Liver (tissue), 9 donors: Measurements from ENCODE around the gene NAP1L4. TPM values are rescaled to one million over a fixed set of nuclear protein-coding genes. Genes with fewer than 3 reads are reported as not detected.

Experiments used
- DNase-seq: peaks from one replicate; pipeline ENCODE4 v3.0.0-alpha.2; 2017; ENCODE audit warnings: low spot score
- H3K27ac ChIP-seq, 2 donors: one replicate each; pipeline ENCODE4 v1.7.0; 2013; ENCODE audit warnings: inconsistent platforms in 2 of 2, low read length in 2 of 2, control low read depth in 1 of 2, low read depth in 1 of 2, mild to moderate bottlenecking in 1 of 2
- H3K27me3 ChIP-seq, 4 donors: one replicate each; pipeline versions ENCODE4 v1.6.1 to v1.7.0; 2013; ENCODE audit warnings: low read length in 3 of 4, inconsistent platforms in 1 of 4, mild to moderate bottlenecking in 1 of 4, moderate library complexity in 1 of 4; ENCODE audit not compliant: control insufficient read depth in 4 of 4, insufficient read depth in 4 of 4
- H3K36me3 ChIP-seq, 4 donors: one replicate each; pipeline versions ENCODE4 v1.6.1 to v1.7.0; 2013; ENCODE audit warnings: low read length in 3 of 4, mild to moderate bottlenecking in 3 of 4, low read depth in 1 of 4, moderate library complexity in 1 of 4; ENCODE audit not compliant: control insufficient read depth in 4 of 4, insufficient read depth in 3 of 4
- H3K4me1 ChIP-seq, 4 donors: one replicate each; pipeline versions ENCODE4 v1.6.1 to v1.7.0; 2013; ENCODE audit warnings: low read length in 3 of 4, mild to moderate bottlenecking in 3 of 4, moderate library complexity in 1 of 4; ENCODE audit not compliant: control insufficient read depth in 4 of 4, insufficient read depth in 4 of 4
- H3K4me3 ChIP-seq, 3 donors: one replicate each; pipeline versions ENCODE4 v1.6.1 to v1.7.0; 2013; ENCODE audit warnings: low read length in 3 of 3, control low read depth in 1 of 3, low read depth in 1 of 3, mild to moderate bottlenecking in 1 of 3
- H3K9ac ChIP-seq, 2 donors: one replicate each; pipeline ENCODE4 v1.7.0; 2013; ENCODE audit warnings: low read length in 2 of 2, mild to moderate bottlenecking in 2 of 2, moderate library complexity in 2 of 2, control low read depth in 1 of 2, low read depth in 1 of 2
- H3K9me3 ChIP-seq, 4 donors: one replicate each; pipeline versions ENCODE4 v1.6.1 to v1.7.0; 2013; ENCODE audit warnings: low read length in 3 of 4; ENCODE audit not compliant: control insufficient read depth in 4 of 4
- EGR1 ChIP-seq, 2 donors: IDR thresholded peaks; 2 replicates each; pipeline ENCODE4 v1.6.1; 2016 to 2018; ENCODE audit warnings: antibody characterized with exemption in 2 of 2, low read depth in 2 of 2
- FOXA1 ChIP-seq: IDR thresholded peaks from 2 replicates; pipeline ENCODE4 v1.6.1; 2016; ENCODE audit warnings: antibody characterized with exemption
- GABPA ChIP-seq, 2 donors: IDR thresholded peaks in 1 of 2; conservative IDR thresholded peaks in 1 of 2; 2 replicates each; pipeline ENCODE4 v1.6.1; 2016; ENCODE audit warnings: antibody characterized with exemption in 2 of 2, mild to moderate bottlenecking in 1 of 2, moderate library complexity in 1 of 2
- HNF4A ChIP-seq, 2 donors: conservative IDR thresholded peaks; 2 replicates each; pipeline ENCODE4 v1.6.1; 2016; ENCODE audit warnings: antibody characterized with exemption in 2 of 2, mild to moderate bottlenecking in 2 of 2
- JUND ChIP-seq, 2 donors: IDR thresholded peaks; 2 replicates each; pipeline ENCODE4 v1.6.1; 2016; ENCODE audit warnings: antibody characterized with exemption in 2 of 2
- NR2F2 ChIP-seq: IDR thresholded peaks from 2 replicates; pipeline ENCODE4 v1.6.1; 2016; ENCODE audit warnings: antibody characterized with exemption
- RAD21 ChIP-seq, 2 donors: IDR thresholded peaks; 2 replicates each; pipeline ENCODE4 v1.6.1; 2016; ENCODE audit warnings: antibody characterized with exemption in 2 of 2, mild to moderate bottlenecking in 2 of 2
- REST ChIP-seq: IDR thresholded peaks from 2 replicates; pipeline ENCODE4 v1.6.1; 2016; ENCODE audit warnings: antibody characterized with exemption, mild to moderate bottlenecking
- RXRA ChIP-seq, 2 donors: IDR thresholded peaks; 2 replicates each; pipeline ENCODE4 v1.6.1; 2017 to 2018; ENCODE audit warnings: antibody characterized with exemption in 2 of 2, mild to moderate bottlenecking in 1 of 2
- SP1 ChIP-seq: IDR thresholded peaks from 2 replicates; pipeline ENCODE4 v1.6.1; 2018; ENCODE audit warnings: antibody characterized with exemption, mild to moderate bottlenecking
- TAF1 ChIP-seq: conservative IDR thresholded peaks from 2 replicates; pipeline ENCODE4 v1.6.1; 2016; ENCODE audit warnings: antibody characterized with exemption, mild to moderate bottlenecking
- YY1 ChIP-seq: IDR thresholded peaks from 2 replicates; pipeline ENCODE4 v1.6.1; 2016; ENCODE audit warnings: antibody characterized with exemption, mild to moderate bottlenecking
- ZBTB33 ChIP-seq: IDR thresholded peaks from 2 replicates; pipeline ENCODE4 v1.6.1; 2016; ENCODE audit warnings: antibody characterized with exemption
- WGBS: extraction: QIAGEN DNeasy Blood & Tissue Kit; methylation state at CpG from one replicate; pipeline ENCODE4 v1.1.7; 2013; 5-methylcytosine and 5-hydroxymethylcytosine counted together
- polyA plus RNA-seq, 2 donors: library from polyadenylated mRNA; stranded (reverse) in 1 of 2; unstranded in 1 of 2; fragments of 200-250 nt in 1 of 2; fragments of >200 nt in 1 of 2; fragmentation: Nextera tagmentation in 1 of 2; extraction: Ambion mirVana in 1 of 2; gene quantifications; one replicate each; pipeline versions ENCODE4 v1.2.1 to v1.2.3, GENCODE V29; 2013 to 2015
- total RNA-seq, 2 donors: library from RNA; depleted of rRNA; stranded (reverse); fragments of >200 nt; gene quantifications; one replicate each; pipeline ENCODE4 v1.2.3, GENCODE V29; 2014
- TF ChIP-seq, protein P1 (sequence below): IDR thresholded peaks from 2 replicates; pipeline ENCODE4 v1.6.1; 2016; ENCODE audit warnings: antibody characterized with exemption
- donor health status: healthy.
- donor health status: healthy.
- donor health status: healthy.
- donor health status: healthy.
- donor health status: healthy.

Gene NAP1L4
- total and polyA plus RNA-seq, 4 donors = 33.2 to 110 (median 46.7) TPM

- Histone ChIP-seq H3K9me3 (no peaks in the 10 kb centered on the region), H3K9ac (peak within 1 kb of the TSS in 1 of 2 donors; percentile 41), H3K4me1 (peaks cover 11 to 23% (median 18%) of the 10 kb centered on the region in 4 donors), H3K36me3 (no peaks in the 10 kb centered on the region), H3K27me3 (no peaks in the 10 kb centered on the region), H3K4me3 (peak within 1 kb of the TSS; percentile 42 to 59 (median 48)), H3K27ac (peak within 1 kb of the TSS in 1 of 2 donors; percentile 48)
- TF ChIP-seq, protein P1, sequence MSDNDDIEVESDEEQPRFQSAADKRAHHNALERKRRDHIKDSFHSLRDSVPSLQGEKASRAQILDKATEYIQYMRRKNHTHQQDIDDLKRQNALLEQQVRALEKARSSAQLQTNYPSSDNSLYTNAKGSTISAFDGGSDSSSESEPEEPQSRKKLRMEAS = no peak
- no peak for DNase-seq
- 1% methylated on average over 113 of the region's 113 CpGs for WGBS
Measured at GRCh38 chr11:2928605-2929530, 63.3 kb downstream of the NAP1L4 start, which contains the start of gene PHLDA2. TSS of gene PHLDA2 (minus strand) at chr11:2929420. CDS start at chr11:2929364, 56 bp downstream.

- no peak overlapping the region for H3K27ac ChIP-seq
- no peaks in the 10 kb centered on the region for H3K36me3 ChIP-seq
- 41% methylated on average over 25 of the region's 25 CpGs for WGBS
- no peak overlapping the region for H3K9ac ChIP-seq
- TF ChIP-seq ZBTB33 (no peak), YY1 (no peak)
- H3K4me1 ChIP-seq = peaks cover 11 to 23% (median 18%) of the 10 kb centered on the region in 4 donors
- no peaks in the 10 kb centered on the region for H3K9me3 ChIP-seq
- H3K27me3 ChIP-seq = no peaks in the 10 kb centered on the region
- peak overlapping the region in 1 of 3 donors; percentile 48 for H3K4me3 ChIP-seq
- no peak for DNase-seq
Measured at GRCh38 chr11:2927851-2928604, 64.1 kb downstream of the NAP1L4 start.

GRCh38 chr11:2927121-2927800, 64.9 kb downstream of the NAP1L4 start:
- H3K4me3 ChIP-seq = no peak overlapping the region
- H3K27ac ChIP-seq = no peak overlapping the region
- peaks cover 0 to 2% (median 0%) of the 10 kb centered on the region in 4 donors for H3K36me3 ChIP-seq
- H3K9me3 ChIP-seq = no peaks in the 10 kb centered on the region
- H3K9ac ChIP-seq = no peak overlapping the region
- no peaks in the 10 kb centered on the region for H3K27me3 ChIP-seq
- DNase-seq = no peak
- TF ChIP-seq EGR1 (IDR thresholded peaks at IDR 0.05; ENCODE audit: low read depth in 2 of 2) (no peak), TAF1 (no peak), RAD21 (IDR thresholded peaks at IDR 0.05) (no peak), GABPA (IDR thresholded peaks at IDR 0.05 in 1 of 2, conservative IDR thresholded peaks at IDR 0.05 in 1 of 2) (no peak), RXRA (IDR thresholded peaks at IDR 0.05) (no peak), ZBTB33 (no peak), REST (no peak), SP1 (no peak), NR2F2 (no peak), JUND (IDR thresholded peaks at IDR 0.05) (no peak), HNF4A (conservative IDR thresholded peaks at IDR 0.05) (no peak), YY1 (no peak), FOXA1 (no peak)
- H3K4me1 ChIP-seq = peaks cover 11 to 23% (median 18%) of the 10 kb centered on the region in 4 donors
- 90% methylated on average over 12 of the region's 12 CpGs for WGBS
